ENCODE measurements around the gene NEU4.
"Not testable (repeated sequence)": the region's sequence is repeated elsewhere in the genome, so short reads cannot be mapped to it uniquely, and the experiment has no call there.

DNA sequence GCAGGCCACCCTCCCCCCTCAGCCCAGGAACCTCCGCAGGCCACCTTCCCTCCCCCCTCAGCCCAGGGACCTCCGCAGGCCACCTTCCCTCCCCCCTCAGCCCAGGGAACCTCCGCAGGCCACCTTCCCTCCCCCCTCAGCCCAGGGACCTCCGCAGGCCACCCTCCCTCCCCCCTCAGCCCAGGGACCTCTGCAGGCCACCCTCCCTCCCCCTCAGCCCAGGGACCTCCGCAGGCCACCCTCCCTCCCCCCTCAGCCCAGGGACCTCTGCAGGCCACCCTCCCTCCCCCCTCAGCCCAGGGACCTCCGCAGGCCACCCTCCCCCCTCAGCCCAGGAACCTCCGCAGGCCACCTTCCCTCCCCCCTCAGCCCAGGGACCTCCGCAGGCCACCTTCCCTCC lies 2.8 kb upstream of the NEU4 start:
- not testable (repeated sequence) for TF ChIP-seq CTCF (IDR thresholded peaks at IDR 0.05; ENCODE audit: poor library complexity, severe bottlenecking); POLR2AphosphoS5 (IDR thresholded peaks at IDR 0.05); EP300 (conservative IDR thresholded peaks at IDR 0.05; ENCODE audit: poor library complexity, severe bottlenecking)
- TF ChIP-seq, protein P1, sequence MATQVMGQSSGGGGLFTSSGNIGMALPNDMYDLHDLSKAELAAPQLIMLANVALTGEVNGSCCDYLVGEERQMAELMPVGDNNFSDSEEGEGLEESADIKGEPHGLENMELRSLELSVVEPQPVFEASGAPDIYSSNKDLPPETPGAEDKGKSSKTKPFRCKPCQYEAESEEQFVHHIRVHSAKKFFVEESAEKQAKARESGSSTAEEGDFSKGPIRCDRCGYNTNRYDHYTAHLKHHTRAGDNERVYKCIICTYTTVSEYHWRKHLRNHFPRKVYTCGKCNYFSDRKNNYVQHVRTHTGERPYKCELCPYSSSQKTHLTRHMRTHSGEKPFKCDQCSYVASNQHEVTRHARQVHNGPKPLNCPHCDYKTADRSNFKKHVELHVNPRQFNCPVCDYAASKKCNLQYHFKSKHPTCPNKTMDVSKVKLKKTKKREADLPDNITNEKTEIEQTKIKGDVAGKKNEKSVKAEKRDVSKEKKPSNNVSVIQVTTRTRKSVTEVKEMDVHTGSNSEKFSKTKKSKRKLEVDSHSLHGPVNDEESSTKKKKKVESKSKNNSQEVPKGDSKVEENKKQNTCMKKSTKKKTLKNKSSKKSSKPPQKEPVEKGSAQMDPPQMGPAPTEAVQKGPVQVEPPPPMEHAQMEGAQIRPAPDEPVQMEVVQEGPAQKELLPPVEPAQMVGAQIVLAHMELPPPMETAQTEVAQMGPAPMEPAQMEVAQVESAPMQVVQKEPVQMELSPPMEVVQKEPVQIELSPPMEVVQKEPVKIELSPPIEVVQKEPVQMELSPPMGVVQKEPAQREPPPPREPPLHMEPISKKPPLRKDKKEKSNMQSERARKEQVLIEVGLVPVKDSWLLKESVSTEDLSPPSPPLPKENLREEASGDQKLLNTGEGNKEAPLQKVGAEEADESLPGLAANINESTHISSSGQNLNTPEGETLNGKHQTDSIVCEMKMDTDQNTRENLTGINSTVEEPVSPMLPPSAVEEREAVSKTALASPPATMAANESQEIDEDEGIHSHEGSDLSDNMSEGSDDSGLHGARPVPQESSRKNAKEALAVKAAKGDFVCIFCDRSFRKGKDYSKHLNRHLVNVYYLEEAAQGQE (IDR thresholded peaks at IDR 0.05; ENCODE audit: borderline replicate concordance), result not testable (repeated sequence)

All from neural cell (in vitro differentiated cells).